ENCODE measurements around the gene TP53I11.

- TF ChIP-seq EZH2 (IDR thresholded peaks at IDR 0.05; ENCODE audit: insufficient read depth, low read length) (no peak), CTCF (IDR thresholded peaks at IDR 0.05; ENCODE audit: insufficient read depth, low read depth, low read length) (no peak)
Observed at GRCh38 chr11:44928816-44929215, 21.9 kb downstream of the TP53I11 start.

Data from astrocyte (in vitro differentiated cells and primary cell).